BJ (cell line): Measurements from ENCODE around the gene JCAD. TPM values are rescaled to one million over a fixed set of nuclear protein-coding genes. Genes with fewer than 3 reads are reported as not detected.

Experiments used
- CTCF ChIA-PET: fragments of 350-600 bp; formaldehyde crosslinking; extraction: SDS; loops from one replicate; lab custom pipeline; 2021; ENCODE audit warnings: antibody characterized with exemption, inconsistent platforms; lab: Yijun Ruan, JAX
- POLR2A ChIA-PET: fragments of 300-600 bp; sonication (Branson Sonifier 250); formaldehyde crosslinking; extraction: SDS; loops from one replicate; lab custom pipeline; 2021; ENCODE audit warnings: antibody characterized with exemption; lab: Charles Lee
- DNase-seq: peaks from one replicate; pipeline ENCODE4 v3.0.0-alpha.2; 2011; ENCODE audit warnings: low read depth
- H3K27me3 ChIP-seq: 2 replicates; pipeline ENCODE4 v1.6.0; 2011; ENCODE audit warnings: low read length; ENCODE audit not compliant: control insufficient read depth, insufficient read depth
- H3K36me3 ChIP-seq: 2 replicates; pipeline ENCODE4 v1.5.1; 2011; ENCODE audit warnings: low read length; ENCODE audit not compliant: control insufficient read depth, insufficient read depth
- H3K4me3 ChIP-seq: 2 replicates; pipeline ENCODE4 v1.5.1; 2011; ENCODE audit warnings: low read depth, mild to moderate bottlenecking, control low read depth, low read length
- CTCF ChIP-seq: IDR thresholded peaks from 2 replicates; pipeline ENCODE4 v1.5.1; 2011; ENCODE audit warnings: low read depth, mild to moderate bottlenecking, control low read depth, inconsistent platforms, low read length, moderate library complexity; ENCODE audit not compliant: insufficient read depth
- polyA plus RNA-seq: library from polyadenylated mRNA; depleted of rRNA; stranded (reverse); fragments of >200 nt; gene quantifications from 2 replicates; pipeline ENCODE4 v1.2.3, GENCODE V29; 2011

Gene JCAD
- polyA plus RNA-seq, 1 experiment, result 13.9 TPM

- POLR2A ChIA-PET, result no interaction called here
- no peak for DNase-seq
- Histone ChIP-seq H3K27me3 (no peaks in the 10 kb centered on the region), H3K36me3 (peaks cover 9% of the 10 kb centered on the region), H3K4me3 (no peak overlapping the region)
- CTCF ChIA-PET, result no interaction called here
- TF ChIP-seq CTCF, result no peak
Observed at GRCh38 chr10:30047430-30047829, 12.0 kb downstream of the JCAD start.

- DNase-seq, result no peak
- H3K36me3 ChIP-seq, result peaks cover 10% of the 10 kb centered on the region
- H3K27me3 ChIP-seq, result no peaks in the 10 kb centered on the region
- ChIA-PET CTCF (no interaction called here), POLR2A (interaction anchor here (0.6 kb wide), 1 partner anchor 136 kb away, joined by 4 read pairs; no protein-coding TSS in a partner anchor)
- no peak overlapping the region for H3K4me3 ChIP-seq
- TF ChIP-seq CTCF, result no peak
Observed at GRCh38 chr10:30046476-30046875, 12.9 kb downstream of the JCAD start.

GRCh38 chr10:30045961-30046360, 13.4 kb downstream of the JCAD start:
- no peaks in the 10 kb centered on the region for H3K27me3 ChIP-seq
- ChIA-PET POLR2A (no interaction called here), CTCF (no interaction called here)
- H3K36me3 ChIP-seq, result peaks cover 10% of the 10 kb centered on the region
- DNase-seq, result no peak
- no peak overlapping the region for H3K4me3 ChIP-seq
- no peak for TF ChIP-seq CTCF

GRCh38 chr10:30043476-30044270, 15.7 kb downstream of the JCAD start:
- Histone ChIP-seq H3K27me3 (no peaks in the 10 kb centered on the region), H3K36me3 (peaks cover 15% of the 10 kb centered on the region), H3K4me3 (no peak overlapping the region)
- no peak for DNase-seq
- POLR2A ChIA-PET, result no interaction called here
- CTCF ChIA-PET, result no interaction called here
- no peak for TF ChIP-seq CTCF

GRCh38 chr10:30042820-30043219, 16.6 kb downstream of the JCAD start:
- ChIA-PET CTCF (interaction anchor here (0.9 kb wide), 1 partner anchor 134 kb away, joined by 3 read pairs; no protein-coding TSS in a partner anchor), POLR2A (no interaction called here)
- peaks cover 14% of the 10 kb centered on the region for H3K36me3 ChIP-seq

More at GRCh38 chr10:30042820-30043219, 16.6 kb downstream of the JCAD start:
- no peak for TF ChIP-seq CTCF
- no peak for DNase-seq
- H3K27me3 ChIP-seq, result no peaks in the 10 kb centered on the region
- H3K4me3 ChIP-seq, result no peak overlapping the region
